ENCODE results near the gene LPIN1. TPM values are rescaled to one million over a fixed set of nuclear protein-coding genes. Genes with fewer than 3 reads are reported as not detected.

LPIN1 gene
- total RNA-seq, 2 experiments from 2014 or later: 54.0 to 57.8 TPM

- DNase-seq: no peak
- no peaks in the 10 kb centered on the region for H3K36me3 Mint-ChIP-seq (ENCODE audit: low read depth)
- peaks cover 8% of the 10 kb centered on the region for H3K27me3 Mint-ChIP-seq
- ChIA-PET CTCF (interaction anchor here (2.1 kb wide), 1 partner anchor 15 kb away, joined by 7 read pairs; no protein-coding TSS in a partner anchor), POLR2A (no interaction called here)
- no peak overlapping the region for H3K4me3 Mint-ChIP-seq
- H3K4me1 Mint-ChIP-seq: no peaks in the 10 kb centered on the region
- no peak overlapping the region for H3K27ac Mint-ChIP-seq
- peaks cover 3% of the 10 kb centered on the region for H3K9me3 Mint-ChIP-seq
Observed at GRCh38 chr2:11708106-11708505, 38.3 kb upstream of the LPIN1 start.

GRCh38 chr2:11709293-11709692, 37.1 kb upstream of the LPIN1 start:
- H3K27ac Mint-ChIP-seq: no peak overlapping the region
- ChIA-PET CTCF (interaction anchor here (1.6 kb wide), 1 partner anchor 16 kb away, joined by 4 read pairs; no protein-coding TSS in a partner anchor), POLR2A (no interaction called here)
- H3K4me3 Mint-ChIP-seq: no peak overlapping the region
- H3K4me1 Mint-ChIP-seq: no peaks in the 10 kb centered on the region
- peaks cover 3% of the 10 kb centered on the region for H3K9me3 Mint-ChIP-seq
- H3K27me3 Mint-ChIP-seq: peaks cover 8% of the 10 kb centered on the region
- no peaks in the 10 kb centered on the region for H3K36me3 Mint-ChIP-seq (ENCODE audit: low read depth)
- DNase-seq: no peak

- DNase-seq: no peak
- ChIA-PET POLR2A (no interaction called here), CTCF (interaction anchor here (1.6 kb wide), 1 partner anchor 17 kb away, joined by 4 read pairs; no protein-coding TSS in a partner anchor)
- Mint-ChIP-seq H3K27ac (no peak overlapping the region), H3K4me1 (no peaks in the 10 kb centered on the region), H3K9me3 (peaks cover 3% of the 10 kb centered on the region), H3K36me3 (ENCODE audit: low read depth) (no peaks in the 10 kb centered on the region), H3K4me3 (no peak overlapping the region), H3K27me3 (peaks cover 11% of the 10 kb centered on the region)
Observed at GRCh38 chr2:11710210-11710609, 36.2 kb upstream of the LPIN1 start.

- POLR2A ChIA-PET: no interaction called here
- H3K36me3 Mint-ChIP-seq (ENCODE audit: low read depth): no peaks in the 10 kb centered on the region
- CTCF ChIA-PET: interaction anchor here (1.6 kb wide), 1 partner anchor 18 kb away, joined by 4 read pairs; no protein-coding TSS in a partner anchor
- H3K27ac Mint-ChIP-seq: no peak overlapping the region
- H3K27me3 Mint-ChIP-seq: peaks cover 11% of the 10 kb centered on the region
- H3K4me3 Mint-ChIP-seq: no peak overlapping the region
- DNase-seq: no peak
- H3K9me3 Mint-ChIP-seq: no peaks in the 10 kb centered on the region
- no peaks in the 10 kb centered on the region for H3K4me1 Mint-ChIP-seq
Observed at GRCh38 chr2:11710632-11711353, 35.6 kb upstream of the LPIN1 start.

- ChIA-PET CTCF (no interaction called here), POLR2A (no interaction called here)
- DNase-seq: no peak
- no peak overlapping the region for H3K4me3 Mint-ChIP-seq
- H3K9me3 Mint-ChIP-seq: no peaks in the 10 kb centered on the region
- no peak overlapping the region for H3K27ac Mint-ChIP-seq
- no peaks in the 10 kb centered on the region for H3K36me3 Mint-ChIP-seq (ENCODE audit: low read depth)
- no peaks in the 10 kb centered on the region for H3K4me1 Mint-ChIP-seq
- H3K27me3 Mint-ChIP-seq: peaks cover 12% of the 10 kb centered on the region
Observed at GRCh38 chr2:11711354-11711716, 35.1 kb upstream of the LPIN1 start.

- CTCF ChIA-PET: no interaction called here
- no peaks in the 10 kb centered on the region for H3K4me1 Mint-ChIP-seq
- H3K27me3 Mint-ChIP-seq: peaks cover 16% of the 10 kb centered on the region
- H3K36me3 Mint-ChIP-seq (ENCODE audit: low read depth): no peaks in the 10 kb centered on the region
- no peak overlapping the region for H3K27ac Mint-ChIP-seq
- POLR2A ChIA-PET: no interaction called here
- DNase-seq: no peak
- H3K9me3 Mint-ChIP-seq: no peaks in the 10 kb centered on the region
- no peak overlapping the region for H3K4me3 Mint-ChIP-seq
Observed at GRCh38 chr2:11711751-11712150, 34.7 kb upstream of the LPIN1 start.

- H3K27ac Mint-ChIP-seq: no peak overlapping the region
- peaks cover 24% of the 10 kb centered on the region for H3K27me3 Mint-ChIP-seq
- CTCF ChIA-PET: no interaction called here
- no peak for DNase-seq
- H3K36me3 Mint-ChIP-seq (ENCODE audit: low read depth): no peaks in the 10 kb centered on the region
- H3K9me3 Mint-ChIP-seq: no peaks in the 10 kb centered on the region
- H3K4me1 Mint-ChIP-seq: no peaks in the 10 kb centered on the region
- no peak overlapping the region for H3K4me3 Mint-ChIP-seq
- POLR2A ChIA-PET: no interaction called here
Observed at GRCh38 chr2:11712866-11713265, 33.6 kb upstream of the LPIN1 start.

- no peaks in the 10 kb centered on the region for H3K36me3 Mint-ChIP-seq (ENCODE audit: low read depth)
- no peak for DNase-seq
- no peak overlapping the region for H3K27ac Mint-ChIP-seq
- H3K4me1 Mint-ChIP-seq: no peaks in the 10 kb centered on the region
- H3K4me3 Mint-ChIP-seq: no peak overlapping the region
- H3K27me3 Mint-ChIP-seq: peaks cover 31% of the 10 kb centered on the region
- CTCF ChIA-PET: no interaction called here
- no peaks in the 10 kb centered on the region for H3K9me3 Mint-ChIP-seq
- POLR2A ChIA-PET: no interaction called here
Observed at GRCh38 chr2:11713815-11714214, 32.6 kb upstream of the LPIN1 start.

- no peak overlapping the region for H3K27ac Mint-ChIP-seq
- H3K27me3 Mint-ChIP-seq: peaks cover 41% of the 10 kb centered on the region
- no peak for DNase-seq
- ChIA-PET POLR2A (no interaction called here), CTCF (no interaction called here)
- peaks cover 3% of the 10 kb centered on the region for H3K4me1 Mint-ChIP-seq
- H3K4me3 Mint-ChIP-seq: no peak overlapping the region
- no peaks in the 10 kb centered on the region for H3K36me3 Mint-ChIP-seq (ENCODE audit: low read depth)
- H3K9me3 Mint-ChIP-seq: no peaks in the 10 kb centered on the region
Observed at GRCh38 chr2:11715987-11716652, 30.3 kb upstream of the LPIN1 start.

GRCh38 chr2:11716689-11717321, 29.6 kb upstream of the LPIN1 start:
- Mint-ChIP-seq H3K9me3 (no peaks in the 10 kb centered on the region), H3K36me3 (ENCODE audit: low read depth) (no peaks in the 10 kb centered on the region), H3K27ac (no peak overlapping the region), H3K4me3 (no peak overlapping the region), H3K4me1 (peaks cover 3% of the 10 kb centered on the region), H3K27me3 (peaks cover 37% of the 10 kb centered on the region)
- CTCF ChIA-PET: no interaction called here
- DNase-seq: no peak
- POLR2A ChIA-PET: no interaction called here

- Mint-ChIP-seq H3K27me3 (peaks cover 37% of the 10 kb centered on the region), H3K27ac (no peak overlapping the region), H3K4me3 (no peak overlapping the region), H3K4me1 (peaks cover 3% of the 10 kb centered on the region), H3K36me3 (ENCODE audit: low read depth) (no peaks in the 10 kb centered on the region), H3K9me3 (no peaks in the 10 kb centered on the region)
- POLR2A ChIA-PET: no interaction called here
- DNase-seq: no peak
- CTCF ChIA-PET: no interaction called here
Observed at GRCh38 chr2:11717623-11718022, 28.8 kb upstream of the LPIN1 start.

- no peak overlapping the region for H3K27ac Mint-ChIP-seq
- POLR2A ChIA-PET: no interaction called here
- CTCF ChIA-PET: interaction anchor here (1.1 to 1.3 kb wide), 4 partner anchors 12 to 61 kb away, joined by 3 read pairs; no protein-coding TSS in a partner anchor
Observed at GRCh38 chr2:11718606-11719005, 27.8 kb upstream of the LPIN1 start.

GRCh38 chr2:11719230-11719977, 27.0 kb upstream of the LPIN1 start:
- POLR2A ChIA-PET: no interaction called here
- DNase-seq: no peak
- Mint-ChIP-seq H3K36me3 (ENCODE audit: low read depth) (no peaks in the 10 kb centered on the region), H3K9me3 (no peaks in the 10 kb centered on the region), H3K27ac (no peak overlapping the region), H3K4me3 (no peak overlapping the region), H3K27me3 (peaks cover 48% of the 10 kb centered on the region), H3K4me1 (peaks cover 3% of the 10 kb centered on the region)
- CTCF ChIA-PET: interaction anchor here (0.7 to 1.3 kb wide), 5 partner anchors 13 to 60 kb away, joined by 3 to 7 read pairs (median 3); no protein-coding TSS in a partner anchor

More at GRCh38 chr2:11718606-11719005, 27.8 kb upstream of the LPIN1 start:
- Mint-ChIP-seq H3K27me3 (peaks cover 42% of the 10 kb centered on the region), H3K4me1 (peaks cover 3% of the 10 kb centered on the region), H3K4me3 (no peak overlapping the region), H3K9me3 (no peaks in the 10 kb centered on the region), H3K36me3 (ENCODE audit: low read depth) (no peaks in the 10 kb centered on the region)
- no peak for DNase-seq

All from activated CD4-positive, alpha-beta memory T cell treated with anti-CD3 and anti-CD28 coated beads, Interleukin-2, amount 10 ng/mL, durations not matched to agents 7 days and 5 days (primary cell).